A549 (cell line): ENCODE data around the gene RTN4RL2. TPM values are rescaled to one million over a fixed set of nuclear protein-coding genes. Genes with fewer than 3 reads are reported as not detected.

Experiments used
- BHLHE40 ChIP-seq: IDR thresholded peaks from 2 replicates; pipeline ENCODE4 v1.6.1; 2012; ENCODE audit warnings: low read depth, low read length, inconsistent platforms
- CBX2 ChIP-seq: fragments of 200-600 bp; sonication (generic); IDR thresholded peaks from 2 replicates; pipeline ENCODE4 v1.6.1; 2016; ENCODE audit warnings: low read depth, mild to moderate bottlenecking, borderline replicate concordance
- CBX8 ChIP-seq: fragments of 200-600 bp; sonication (generic); IDR thresholded peaks from 2 replicates; pipeline ENCODE4 v1.6.1; 2016
- CEBPB ChIP-seq, 2 experiments: fragments of >200 bp in 1 of 2; sonication (Bioruptor Twin) in 1 of 2; formaldehyde crosslinking in 1 of 2; IDR thresholded peaks; 2 replicates each; pipeline ENCODE4 v1.6.1; 2012 to 2016
- CHD2 ChIP-seq: fragments of 150-350 bp; IDR thresholded peaks from 2 replicates; pipeline ENCODE4 v1.6.1; 2014; ENCODE audit warnings: low read length; ENCODE audit not compliant: partially characterized antibody
- CHD4 ChIP-seq: fragments of 200-600 bp; sonication (generic); IDR thresholded peaks from 2 replicates; pipeline ENCODE4 v1.6.1; 2016; ENCODE audit warnings: antibody characterized with exemption, mild to moderate bottlenecking, borderline replicate concordance
- EP300 ChIP-seq, 2 experiments: fragments of >200 bp; sonication (Bioruptor Twin); formaldehyde crosslinking; IDR thresholded peaks; 2 replicates in 1 of 2; 3 replicates in 1 of 2; pipeline ENCODE4 v1.6.1; 2016 to 2017
- ESRRA ChIP-seq: fragments of 150-350 bp; IDR thresholded peaks from 2 replicates; pipeline ENCODE4 v1.6.1; 2014; ENCODE audit warnings: mild to moderate bottlenecking, low read length, borderline replicate concordance
- FOXS1 ChIP-seq: fragments of 250-450 bp; sonication (Bioruptor Pico); IDR thresholded peaks from 2 replicates; pipeline ENCODE4 v1.5.0; 2020; ENCODE audit warnings: mild to moderate bottlenecking, moderate library complexity
- HDAC2 ChIP-seq: fragments of 200-600 bp; sonication (generic); IDR thresholded peaks from 2 replicates; pipeline ENCODE4 v1.6.1; 2016
- HOXA7 ChIP-seq: fragments of 250-450 bp; sonication (Bioruptor Pico); IDR thresholded peaks from 2 replicates; pipeline ENCODE4 v1.5.0; 2020; ENCODE audit warnings: mild to moderate bottlenecking, moderate library complexity
- HOXB13 ChIP-seq: fragments of 250-450 bp; sonication (Bioruptor Pico); IDR thresholded peaks from 2 replicates; pipeline ENCODE4 v1.5.0; 2020; ENCODE audit warnings: low read depth, mild to moderate bottlenecking, moderate library complexity
- HOXB5 ChIP-seq: fragments of 250-450 bp; sonication (Bioruptor Pico); IDR thresholded peaks from 2 replicates; pipeline ENCODE4 v1.5.0; 2020; ENCODE audit warnings: mild to moderate bottlenecking, moderate library complexity
- JUN ChIP-seq, 2 experiments: fragments of >200 bp; sonication (Bioruptor Twin); formaldehyde crosslinking; IDR thresholded peaks; 2 replicates in 1 of 2; 3 replicates in 1 of 2; pipeline ENCODE4 v1.6.1; 2016 to 2017
- JUNB ChIP-seq: fragments of >200 bp; sonication (Bioruptor Twin); formaldehyde crosslinking; IDR thresholded peaks from 2 replicates; pipeline ENCODE4 v1.6.1; 2016
- KDM1A ChIP-seq: fragments of 200-600 bp; sonication (generic); IDR thresholded peaks from 2 replicates; pipeline ENCODE4 v1.6.1; 2016; ENCODE audit warnings: low read depth, mild to moderate bottlenecking
- MAZ ChIP-seq: fragments of 150-350 bp; IDR thresholded peaks from 2 replicates; pipeline ENCODE4 v1.6.1; 2014; ENCODE audit warnings: antibody characterized with exemption, low read depth, low read length, borderline replicate concordance
- NR3C1 ChIP-seq: fragments of >200 bp; sonication (Bioruptor Twin); formaldehyde crosslinking; IDR thresholded peaks from 3 replicates; pipeline ENCODE4 v1.6.1; 2017
- PBX3 ChIP-seq: IDR thresholded peaks from 2 replicates; pipeline ENCODE4 v1.6.1; 2012
- RAD21 ChIP-seq, 2 experiments: fragments of >200 bp in 1 of 2; sonication (Bioruptor Twin) in 1 of 2; formaldehyde crosslinking in 1 of 2; IDR thresholded peaks in 1 of 2; conservative IDR thresholded peaks in 1 of 2; 2 replicates in 1 of 2; 3 replicates in 1 of 2; pipeline ENCODE4 v1.6.1; 2012 to 2018; ENCODE audit warnings: inconsistent platforms in 1 of 2
- RARB ChIP-seq: fragments of 250-450 bp; sonication (Bioruptor Pico); IDR thresholded peaks from 2 replicates; pipeline ENCODE4 v1.8.0; 2021; ENCODE audit warnings: mild to moderate bottlenecking, moderate library complexity
- RCOR1 ChIP-seq: fragments of 150-350 bp; IDR thresholded peaks from 2 replicates; pipeline ENCODE4 v1.6.1; 2014; ENCODE audit warnings: antibody characterized with exemption, low read length, low read depth
- REST ChIP-seq: fragments of 200-600 bp; sonication (generic); IDR thresholded peaks from 2 replicates; pipeline ENCODE4 v1.6.1; 2016; ENCODE audit warnings: antibody characterized with exemption, mild to moderate bottlenecking, moderate library complexity
- RFX5 ChIP-seq: fragments of 450-650 bp; IDR thresholded peaks from 2 replicates; pipeline ENCODE4 v1.7.1; 2014; ENCODE audit warnings: antibody characterized with exemption, mild to moderate bottlenecking, moderate library complexity
- RNF2 ChIP-seq: fragments of 200-600 bp; sonication (generic); IDR thresholded peaks from 2 replicates; pipeline ENCODE4 v1.6.1; 2016; ENCODE audit warnings: low read depth, mild to moderate bottlenecking, antibody characterized with exemption, moderate library complexity, borderline replicate concordance
- SREBF2 ChIP-seq: fragments of 450-650 bp; IDR thresholded peaks from 2 replicates; pipeline ENCODE4 v1.6.1; 2014; ENCODE audit warnings: mild to moderate bottlenecking, moderate library complexity
- TP53 ChIP-seq: fragments of 250-450 bp; sonication (Bioruptor Pico); IDR thresholded peaks from 2 replicates; pipeline ENCODE4 v1.5.0; 2021; ENCODE audit warnings: mild to moderate bottlenecking, moderate library complexity
- USF2 ChIP-seq: fragments of 450-650 bp; IDR thresholded peaks from 2 replicates; pipeline ENCODE4 v1.6.1; 2014; ENCODE audit warnings: antibody characterized with exemption
- ZC3H11A ChIP-seq: fragments of 450-650 bp; IDR thresholded peaks from 2 replicates; pipeline ENCODE4 v1.6.1; 2014; ENCODE audit warnings: antibody characterized with exemption, mild to moderate bottlenecking
- ZFP36 ChIP-seq: fragments of 450-650 bp; IDR thresholded peaks from 2 replicates; pipeline ENCODE4 v1.6.1; 2014; ENCODE audit warnings: borderline replicate concordance; ENCODE audit not compliant: partially characterized antibody
- ZNF302 ChIP-seq: fragments of 250-450 bp; sonication (Bioruptor Pico); IDR thresholded peaks from 2 replicates; pipeline ENCODE4 v1.9.0; 2021; ENCODE audit warnings: inconsistent platforms, mild to moderate bottlenecking, moderate library complexity
- ZSCAN20 ChIP-seq: fragments of 250-450 bp; sonication (Bioruptor Pico); IDR thresholded peaks from 2 replicates; pipeline ENCODE4 v1.8.0; 2022; ENCODE audit warnings: mild to moderate bottlenecking, moderate library complexity
- polyA plus RNA-seq, 4 experiments: library from polyadenylated mRNA; depleted of rRNA in 3 of 4; stranded (reverse); fragments of >200 nt; fragmentation: RNase III in 1 of 4; extraction: RNeasy Plus Mini Kit Qiagen cat#74134 plus additional on column Dnase treatment in 1 of 4; gene quantifications; 2 replicates in 3 of 4; 3 replicates in 1 of 4; pipeline ENCODE4 v1.2.3, GENCODE V29; 2011 to 2017
- TF ChIP-seq, protein P1 (sequence below): fragments of >200 bp; sonication (Bioruptor Twin); formaldehyde crosslinking; IDR thresholded peaks from 3 replicates; pipeline ENCODE4 v1.5.1; 2016
- TF ChIP-seq, protein P2 (sequence below): fragments of >200 bp; sonication (Bioruptor Twin); formaldehyde crosslinking; IDR thresholded peaks from 3 replicates; pipeline ENCODE4 v1.6.1; 2016
- TF ChIP-seq, protein P3 (sequence below): fragments of >200 bp; sonication (Bioruptor Twin); formaldehyde crosslinking; IDR thresholded peaks from 2 replicates; pipeline ENCODE4 v1.6.1; 2016
- TF ChIP-seq, protein P4 (sequence below): IDR thresholded peaks from 2 replicates; pipeline ENCODE4 v1.6.1; 2012

Gene RTN4RL2
- polyA plus RNA-seq, 2 of the 4 experiments (the other 2 are of a cell fraction): 9.2 to 23.7 TPM

- TF ChIP-seq, protein P1, sequence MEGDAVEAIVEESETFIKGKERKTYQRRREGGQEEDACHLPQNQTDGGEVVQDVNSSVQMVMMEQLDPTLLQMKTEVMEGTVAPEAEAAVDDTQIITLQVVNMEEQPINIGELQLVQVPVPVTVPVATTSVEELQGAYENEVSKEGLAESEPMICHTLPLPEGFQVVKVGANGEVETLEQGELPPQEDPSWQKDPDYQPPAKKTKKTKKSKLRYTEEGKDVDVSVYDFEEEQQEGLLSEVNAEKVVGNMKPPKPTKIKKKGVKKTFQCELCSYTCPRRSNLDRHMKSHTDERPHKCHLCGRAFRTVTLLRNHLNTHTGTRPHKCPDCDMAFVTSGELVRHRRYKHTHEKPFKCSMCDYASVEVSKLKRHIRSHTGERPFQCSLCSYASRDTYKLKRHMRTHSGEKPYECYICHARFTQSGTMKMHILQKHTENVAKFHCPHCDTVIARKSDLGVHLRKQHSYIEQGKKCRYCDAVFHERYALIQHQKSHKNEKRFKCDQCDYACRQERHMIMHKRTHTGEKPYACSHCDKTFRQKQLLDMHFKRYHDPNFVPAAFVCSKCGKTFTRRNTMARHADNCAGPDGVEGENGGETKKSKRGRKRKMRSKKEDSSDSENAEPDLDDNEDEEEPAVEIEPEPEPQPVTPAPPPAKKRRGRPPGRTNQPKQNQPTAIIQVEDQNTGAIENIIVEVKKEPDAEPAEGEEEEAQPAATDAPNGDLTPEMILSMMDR: peak; percentile 75
- TF ChIP-seq CBX2 (no peak), REST (no peak), ZNF302 (no peak), BHLHE40 (peak; percentile 26; the same call in 1 of the 2 replicates), RAD21 (conservative IDR thresholded peaks at IDR 0.05 in 1 of 2, IDR thresholded peaks at IDR 0.05 in 1 of 2) (peak; percentile 61 to 74), HOXA7 (CRISPR knock-in tag) (no peak), TP53 (CRISPR knock-in tag) (no peak), MAZ (0 out of 2 replicates have a peak, but pooled peaks have one; percentile 54), EP300 (IDR thresholded peaks at IDR 0.05) (no peak), JUNB (no peak), USF2 (peak; percentile 32; the same call in 1 of the 2 replicates), ZSCAN20 (CRISPR knock-in tag) (no peak), CHD4 (no peak), RCOR1 (no peak), RFX5 (no peak), HDAC2 (no peak), CBX8 (no peak), KDM1A (no peak), ESRRA (no peak), PBX3 (no peak), RARB (no peak), RNF2 (no peak), CEBPB (IDR thresholded peaks at IDR 0.05) (no peak), FOXS1 (CRISPR knock-in tag) (no peak), SREBF2 (no peak), NR3C1 (no peak), ZC3H11A (no peak), HOXB13 (no peak), ZFP36 (no peak), JUN (IDR thresholded peaks at IDR 0.05) (no peak), HOXB5 (CRISPR knock-in tag) (no peak), CHD2 (no peak)
- TF ChIP-seq, protein P2, sequence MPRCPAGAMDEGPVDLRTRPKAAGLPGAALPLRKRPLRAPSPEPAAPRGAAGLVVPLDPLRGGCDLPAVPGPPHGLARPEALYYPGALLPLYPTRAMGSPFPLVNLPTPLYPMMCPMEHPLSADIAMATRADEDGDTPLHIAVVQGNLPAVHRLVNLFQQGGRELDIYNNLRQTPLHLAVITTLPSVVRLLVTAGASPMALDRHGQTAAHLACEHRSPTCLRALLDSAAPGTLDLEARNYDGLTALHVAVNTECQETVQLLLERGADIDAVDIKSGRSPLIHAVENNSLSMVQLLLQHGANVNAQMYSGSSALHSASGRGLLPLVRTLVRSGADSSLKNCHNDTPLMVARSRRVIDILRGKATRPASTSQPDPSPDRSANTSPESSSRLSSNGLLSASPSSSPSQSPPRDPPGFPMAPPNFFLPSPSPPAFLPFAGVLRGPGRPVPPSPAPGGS: no peak
- TF ChIP-seq, protein P3, sequence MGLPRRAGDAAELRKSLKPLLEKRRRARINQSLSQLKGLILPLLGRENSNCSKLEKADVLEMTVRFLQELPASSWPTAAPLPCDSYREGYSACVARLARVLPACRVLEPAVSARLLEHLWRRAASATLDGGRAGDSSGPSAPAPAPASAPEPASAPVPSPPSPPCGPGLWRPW: no peak
- TF ChIP-seq, protein P4, sequence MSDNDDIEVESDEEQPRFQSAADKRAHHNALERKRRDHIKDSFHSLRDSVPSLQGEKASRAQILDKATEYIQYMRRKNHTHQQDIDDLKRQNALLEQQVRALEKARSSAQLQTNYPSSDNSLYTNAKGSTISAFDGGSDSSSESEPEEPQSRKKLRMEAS: peak; percentile 97
Measured at GRCh38 chr11:57482782-57483561, 22.6 kb downstream of the RTN4RL2 start (continued).
